DMS 273 (cell line): ENCODE results near the gene AKAP1.

ENCODE experiments used
- DNase-seq: peaks from one replicate; lab custom pipeline; 2025; ENCODE audit not compliant: unreplicated experiment; lab: John Stamatoyannopoulos, UW

AKAP1 gene, protein sequence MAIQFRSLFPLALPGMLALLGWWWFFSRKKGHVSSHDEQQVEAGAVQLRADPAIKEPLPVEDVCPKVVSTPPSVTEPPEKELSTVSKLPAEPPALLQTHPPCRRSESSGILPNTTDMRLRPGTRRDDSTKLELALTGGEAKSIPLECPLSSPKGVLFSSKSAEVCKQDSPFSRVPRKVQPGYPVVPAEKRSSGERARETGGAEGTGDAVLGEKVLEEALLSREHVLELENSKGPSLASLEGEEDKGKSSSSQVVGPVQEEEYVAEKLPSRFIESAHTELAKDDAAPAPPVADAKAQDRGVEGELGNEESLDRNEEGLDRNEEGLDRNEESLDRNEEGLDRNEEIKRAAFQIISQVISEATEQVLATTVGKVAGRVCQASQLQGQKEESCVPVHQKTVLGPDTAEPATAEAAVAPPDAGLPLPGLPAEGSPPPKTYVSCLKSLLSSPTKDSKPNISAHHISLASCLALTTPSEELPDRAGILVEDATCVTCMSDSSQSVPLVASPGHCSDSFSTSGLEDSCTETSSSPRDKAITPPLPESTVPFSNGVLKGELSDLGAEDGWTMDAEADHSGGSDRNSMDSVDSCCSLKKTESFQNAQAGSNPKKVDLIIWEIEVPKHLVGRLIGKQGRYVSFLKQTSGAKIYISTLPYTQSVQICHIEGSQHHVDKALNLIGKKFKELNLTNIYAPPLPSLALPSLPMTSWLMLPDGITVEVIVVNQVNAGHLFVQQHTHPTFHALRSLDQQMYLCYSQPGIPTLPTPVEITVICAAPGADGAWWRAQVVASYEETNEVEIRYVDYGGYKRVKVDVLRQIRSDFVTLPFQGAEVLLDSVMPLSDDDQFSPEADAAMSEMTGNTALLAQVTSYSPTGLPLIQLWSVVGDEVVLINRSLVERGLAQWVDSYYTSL

DNA sequence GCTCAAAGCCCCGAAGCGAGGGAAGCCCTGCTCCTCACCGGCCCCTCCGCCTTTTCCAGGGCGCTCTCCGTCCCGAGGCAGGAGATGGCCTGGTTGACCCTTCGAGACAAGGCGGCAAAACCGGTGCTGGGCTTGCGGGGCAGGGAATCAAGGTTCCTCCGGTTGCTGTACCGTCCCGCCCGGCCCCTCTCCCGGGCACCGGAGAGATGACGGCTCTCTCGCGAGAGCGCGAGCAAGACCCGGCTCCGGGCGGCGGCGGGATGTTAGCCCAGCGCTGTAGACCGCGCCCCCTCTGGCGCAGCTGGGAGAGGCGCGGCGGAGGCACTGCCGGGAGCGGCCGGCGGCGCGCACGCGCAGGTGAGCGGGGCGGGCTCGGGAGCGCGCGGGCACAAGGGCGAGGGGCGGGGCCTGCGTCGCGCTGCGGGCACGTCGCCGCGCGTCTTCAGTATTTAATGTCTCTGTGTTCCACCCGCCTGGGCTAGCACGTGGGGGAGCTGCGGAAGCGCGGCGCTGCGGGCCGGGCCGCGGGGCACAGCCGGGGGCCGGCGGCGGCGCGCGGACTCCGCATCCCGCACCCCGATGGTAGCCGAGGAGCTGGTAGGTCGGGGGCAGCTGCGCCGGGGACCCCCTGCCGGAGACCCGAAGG lies at the start of gene AKAP1:
TSS of gene AKAP1 (plus strand) at position 445 of the 646 bp plus-strand sequence. CDS start 20,219 bp downstream, outside the sequence.
- DNase-seq: peak; percentile 99

DNA sequence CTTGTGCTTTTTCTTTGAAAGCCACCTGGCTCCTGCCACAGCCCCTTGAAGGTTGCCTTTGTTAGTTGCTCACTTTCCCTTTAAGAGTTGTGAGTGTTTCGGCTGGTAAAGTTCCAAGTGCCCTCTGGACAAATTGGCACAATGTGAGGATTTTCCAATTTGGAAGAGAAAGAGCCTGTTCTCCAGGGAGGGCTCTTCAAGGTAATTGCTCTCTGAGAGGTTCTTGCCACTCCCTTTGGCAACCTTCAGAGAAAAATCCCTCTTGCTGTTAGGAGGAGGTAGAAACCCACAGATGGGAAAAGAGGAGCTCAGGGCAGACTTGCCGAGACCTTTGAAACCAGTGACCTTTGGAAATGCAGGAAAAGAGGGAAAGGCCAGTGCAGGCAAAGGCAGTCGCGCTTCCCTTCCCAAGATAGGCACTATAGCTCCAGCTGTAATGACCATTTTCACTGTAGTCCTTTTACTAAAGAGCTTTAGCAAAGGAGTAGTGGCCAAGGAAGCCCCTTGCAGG lies 49.0 kb upstream of the AKAP1 start:
- DNase-seq: peak; percentile 58

DNA sequence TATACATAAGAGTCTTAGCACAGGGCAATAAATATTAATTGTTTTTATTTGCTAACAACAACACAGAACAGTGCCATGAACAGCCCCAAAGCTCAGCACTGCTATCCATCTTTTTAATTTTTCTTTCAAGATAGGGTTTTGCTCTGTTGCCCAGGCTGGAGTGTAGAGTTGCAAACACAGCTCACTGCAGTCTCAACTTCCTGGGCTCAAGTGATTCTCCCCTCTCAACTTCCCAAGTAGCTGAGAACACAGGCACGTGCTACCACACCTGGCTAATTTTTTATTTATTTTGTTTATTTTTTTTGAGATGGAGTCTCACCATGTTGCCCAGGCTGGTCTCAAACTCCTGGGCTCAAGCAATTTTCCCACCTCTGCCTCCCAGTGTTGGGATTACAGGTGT lies 47.6 kb upstream of the AKAP1 start:
- no peak for DNase-seq

DNA sequence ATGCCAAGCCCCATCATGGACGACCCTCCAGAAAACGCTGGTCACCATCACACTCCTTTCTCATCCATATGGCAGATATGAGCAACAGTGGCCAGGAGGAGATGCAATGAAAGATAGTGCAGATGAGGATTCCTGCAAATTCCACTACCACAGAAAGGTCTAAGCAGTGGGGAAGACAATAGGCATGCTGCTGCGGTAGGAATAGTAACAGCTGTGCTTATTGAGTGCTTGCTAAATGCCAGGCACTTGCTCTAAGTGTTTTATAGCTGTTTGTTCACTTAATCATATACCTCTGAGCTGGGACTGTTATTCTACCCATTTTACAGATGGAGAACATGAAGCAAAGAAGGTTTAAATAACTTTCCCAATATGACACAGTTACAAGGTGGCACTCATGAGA lies 46.6 kb upstream of the AKAP1 start:
- DNase-seq: no peak

DNA sequence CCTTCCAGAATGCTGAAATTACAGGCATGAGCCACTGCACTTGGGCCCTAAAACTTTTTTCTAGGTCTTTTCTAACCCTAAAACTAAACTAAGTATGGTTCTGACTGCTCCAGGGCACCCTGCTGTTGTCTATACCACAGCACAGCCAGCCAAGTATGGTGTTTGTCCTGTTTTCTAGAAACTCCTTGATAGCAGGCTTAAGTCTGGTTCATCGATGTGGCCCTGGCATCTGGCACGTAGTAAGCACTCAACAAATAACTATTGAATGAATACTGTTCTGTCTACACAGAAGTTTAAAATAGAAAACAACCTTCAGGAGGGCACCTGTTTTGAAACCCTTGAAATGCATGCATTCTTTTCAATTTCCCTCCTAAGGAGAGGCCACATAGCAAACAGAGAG lies 44.5 kb upstream of the AKAP1 start:
- DNase-seq: no peak

DNA sequence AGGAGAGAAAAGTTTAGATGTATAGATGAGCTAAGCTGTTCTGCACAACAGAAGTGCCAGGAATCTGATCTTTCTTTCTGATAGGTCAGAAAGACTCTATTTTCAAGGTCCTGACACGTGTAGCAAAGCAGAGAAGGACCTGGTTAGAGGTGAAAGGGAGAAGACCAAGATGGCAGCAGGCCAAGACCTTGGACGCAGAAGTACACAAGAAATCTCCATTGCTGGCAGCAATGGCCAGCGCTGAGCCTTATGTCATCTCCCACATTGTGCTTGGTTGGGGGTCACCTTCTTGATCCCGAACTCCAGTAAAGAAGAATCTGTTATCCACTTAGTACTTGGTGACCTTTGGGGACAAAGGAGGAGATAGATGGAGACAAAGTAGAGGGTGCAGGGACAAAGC lies 41.8 kb upstream of the AKAP1 start:
- DNase-seq: no peak

DNA sequence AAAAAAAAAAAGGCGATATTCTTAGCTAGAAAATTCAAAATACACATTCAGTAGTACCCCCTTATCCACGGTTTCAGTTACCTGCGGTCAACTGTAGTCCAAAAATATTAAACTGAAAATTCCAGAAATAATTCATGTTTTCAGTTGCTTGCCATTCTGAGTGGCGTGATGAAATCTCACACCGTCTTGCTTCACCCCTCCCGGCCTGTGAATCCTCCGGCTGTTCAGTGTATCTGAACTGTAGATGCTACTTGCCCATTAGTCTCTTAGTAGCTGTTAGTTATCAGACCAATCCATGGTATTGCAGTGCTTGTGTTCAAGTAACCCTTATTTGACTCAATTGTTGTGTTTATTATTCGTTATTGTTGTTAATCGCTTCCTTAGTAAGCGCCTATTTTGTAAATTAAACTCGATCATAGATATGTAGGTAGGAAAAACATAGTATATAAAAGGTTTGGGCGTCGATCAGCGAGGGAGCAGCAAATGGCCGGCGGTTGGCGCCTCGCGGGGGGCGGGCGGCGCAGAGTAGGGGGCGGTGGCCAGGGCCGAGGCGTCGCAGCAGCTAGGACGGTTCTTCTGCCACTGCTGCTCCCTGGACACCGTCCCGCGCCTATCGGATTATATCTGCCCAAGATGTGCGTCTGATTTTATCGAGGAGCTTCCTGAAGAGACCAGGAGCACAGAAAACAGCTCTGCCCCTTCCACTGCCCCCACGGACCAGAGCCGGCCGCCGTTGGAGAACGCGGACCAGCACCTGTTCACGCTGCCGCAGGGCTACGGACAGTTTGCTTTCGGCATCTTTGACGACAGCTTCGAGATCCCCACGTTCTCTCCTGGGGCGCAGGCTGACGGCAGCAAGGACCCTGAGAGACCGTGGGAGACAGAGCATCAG lies 39.8 kb upstream of the AKAP1 start:
- no peak for DNase-seq

DNA sequence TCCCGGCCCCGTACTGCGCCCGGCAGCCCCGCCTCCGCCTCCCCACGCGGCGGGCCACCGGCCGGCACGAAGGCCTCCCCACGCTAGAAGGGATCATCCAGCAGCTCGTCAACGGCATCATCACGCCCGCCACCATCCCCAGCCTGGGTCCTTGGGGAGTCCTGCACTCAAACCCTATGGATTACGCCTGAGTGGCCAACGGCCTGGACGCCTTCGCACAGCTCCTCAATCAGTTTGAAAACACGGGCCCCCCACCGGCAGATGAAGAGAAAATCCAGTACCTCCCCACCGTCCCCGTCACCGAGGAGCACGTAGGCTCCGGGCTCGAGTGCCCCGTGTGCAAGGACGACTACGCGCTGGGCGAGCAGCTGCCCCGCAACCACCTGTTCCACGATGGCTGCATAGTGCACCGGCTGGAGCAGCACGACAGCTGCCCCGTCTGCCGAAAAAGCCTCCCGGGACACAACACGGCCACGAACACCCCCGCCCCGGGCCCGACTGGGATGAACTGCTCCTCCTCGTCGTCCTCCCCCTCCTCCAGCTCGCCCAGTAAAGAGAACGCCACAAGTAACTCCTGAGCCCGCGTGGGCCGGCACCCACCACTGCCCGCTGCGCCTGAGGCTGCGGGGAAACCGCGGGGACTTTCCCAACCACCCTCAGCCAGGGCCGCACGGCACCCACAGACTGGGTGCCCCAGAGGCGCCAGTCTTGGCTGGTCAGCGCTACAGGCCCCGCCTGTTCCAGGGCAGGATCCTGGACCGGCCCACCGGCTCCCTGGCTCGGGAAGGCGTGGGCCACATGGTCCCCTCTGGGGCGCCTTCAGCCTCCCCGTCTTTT lies 39.0 kb upstream of the AKAP1 start:
- DNase-seq: peak; percentile 41

DNA sequence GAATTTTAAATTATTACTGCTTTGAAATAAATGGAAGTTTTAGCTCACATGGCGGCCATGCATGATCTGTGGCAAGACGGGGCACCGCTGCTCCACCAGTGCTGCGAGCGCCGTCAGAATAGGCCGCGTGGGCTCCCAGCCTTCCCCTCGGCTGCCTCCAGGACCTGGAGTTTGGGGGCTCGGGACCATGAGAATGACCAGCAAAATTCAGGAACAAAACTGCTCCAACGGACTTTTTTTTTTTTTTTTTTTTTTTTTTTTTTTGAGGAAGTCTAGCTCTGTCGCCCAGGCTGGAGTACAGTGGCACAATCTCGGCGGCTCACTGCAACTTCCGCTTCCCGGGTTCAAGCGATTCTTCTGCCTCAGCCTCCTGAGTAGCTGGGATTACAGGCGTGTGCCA lies 38.3 kb upstream of the AKAP1 start:
- no peak for DNase-seq

DNA sequence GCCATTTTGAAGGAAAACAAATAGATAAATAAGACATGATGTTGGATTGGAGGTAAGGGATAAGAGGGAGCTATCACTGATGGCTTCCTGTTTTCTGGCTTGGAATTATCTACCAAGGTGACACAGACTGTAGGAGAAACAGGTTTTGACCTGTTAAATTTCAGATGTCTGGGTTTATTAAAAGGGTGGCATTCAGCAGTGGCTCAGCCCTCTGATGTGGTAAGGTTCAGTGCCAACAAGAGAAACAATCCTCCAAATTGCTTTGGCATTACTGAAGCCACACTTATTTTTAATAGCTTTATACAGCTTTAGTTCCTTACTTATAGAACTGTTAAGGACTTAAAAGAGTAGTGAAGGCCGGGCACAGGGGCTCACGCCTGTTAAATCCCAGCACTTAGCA lies 37.0 kb upstream of the AKAP1 start:
- no peak for DNase-seq

DNA sequence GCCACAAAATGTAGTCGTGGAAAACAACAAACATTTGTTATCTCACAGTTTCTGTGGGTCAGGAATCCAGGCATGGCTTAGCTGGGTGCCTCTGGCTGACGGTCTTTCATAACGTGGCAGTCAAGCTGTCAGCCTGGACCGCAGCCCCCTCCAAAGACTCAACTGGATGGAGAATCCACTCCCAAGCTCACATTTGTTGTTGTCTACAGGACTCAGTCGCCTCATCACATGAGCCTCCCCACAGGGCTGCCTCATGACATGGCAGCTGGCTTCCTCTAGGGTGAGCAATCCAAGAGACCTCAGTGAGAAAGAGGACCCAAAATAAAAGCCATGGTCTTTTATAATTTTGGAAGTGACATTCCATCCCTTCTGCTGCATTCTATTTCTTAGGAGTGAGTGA lies 34.7 kb upstream of the AKAP1 start:
- no peak for DNase-seq

DNA sequence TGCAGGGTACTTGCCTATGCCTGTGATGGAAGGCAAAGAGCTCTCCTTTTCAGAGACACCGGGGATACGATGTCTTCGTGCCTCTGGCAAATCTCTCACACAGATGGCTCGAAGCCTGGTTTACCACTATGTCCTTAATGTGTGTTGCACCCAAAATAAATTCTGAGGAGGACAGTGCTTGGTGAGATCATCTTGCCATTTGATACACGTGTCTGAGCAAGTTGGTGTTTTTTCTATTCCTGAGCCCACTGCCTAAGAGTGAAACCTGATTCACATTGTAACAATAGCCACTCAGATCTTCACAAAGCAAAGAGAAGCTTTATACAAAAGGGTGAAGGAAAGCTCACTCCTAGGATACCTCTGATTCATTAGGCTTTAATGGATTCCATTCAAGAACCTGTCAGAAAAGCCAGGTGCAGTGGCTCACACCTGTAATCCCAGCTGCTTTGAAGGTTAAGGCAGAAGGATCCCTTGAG lies 33.1 kb upstream of the AKAP1 start:
- peak; percentile 28 for DNase-seq

DNA sequence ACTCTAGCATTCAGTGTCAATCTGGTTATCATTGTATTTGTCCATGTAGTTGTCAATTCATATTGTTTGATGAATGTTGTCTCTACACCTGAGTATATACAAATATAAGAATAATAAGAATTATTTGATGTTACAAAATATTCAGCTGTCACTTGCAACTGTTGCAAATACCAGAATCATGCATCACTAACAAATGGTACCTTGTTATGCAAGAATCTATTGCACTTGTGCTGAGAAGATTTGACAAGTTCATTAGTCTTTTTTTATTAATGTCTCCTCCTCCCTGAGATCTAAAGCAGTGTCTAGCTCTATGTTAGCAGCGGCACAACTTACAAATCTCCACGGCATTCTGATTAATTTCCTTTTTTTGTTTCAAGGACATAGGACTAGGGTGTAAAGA lies 22.2 kb upstream of the AKAP1 start:
- DNase-seq: no peak

DNA sequence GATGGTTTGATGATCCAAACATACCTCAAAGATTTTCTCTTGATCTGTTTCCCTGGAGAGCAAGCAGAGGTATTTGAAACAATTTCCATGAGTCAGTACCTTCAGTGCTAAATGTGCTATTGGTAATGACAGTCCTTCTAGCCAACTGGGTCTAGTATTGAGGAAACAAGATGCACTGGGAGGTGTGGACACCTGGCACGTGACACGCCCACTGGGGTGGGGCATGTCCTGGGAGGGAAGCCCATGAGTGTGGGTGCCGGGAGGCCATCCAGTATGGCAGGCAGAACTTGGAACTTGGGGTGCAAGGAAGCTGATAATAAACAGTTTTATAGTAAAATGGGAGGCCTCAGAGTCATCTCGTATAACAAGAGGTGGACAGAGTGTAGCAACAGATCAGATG lies 17.9 kb upstream of the AKAP1 start:
- no peak for DNase-seq

DNA sequence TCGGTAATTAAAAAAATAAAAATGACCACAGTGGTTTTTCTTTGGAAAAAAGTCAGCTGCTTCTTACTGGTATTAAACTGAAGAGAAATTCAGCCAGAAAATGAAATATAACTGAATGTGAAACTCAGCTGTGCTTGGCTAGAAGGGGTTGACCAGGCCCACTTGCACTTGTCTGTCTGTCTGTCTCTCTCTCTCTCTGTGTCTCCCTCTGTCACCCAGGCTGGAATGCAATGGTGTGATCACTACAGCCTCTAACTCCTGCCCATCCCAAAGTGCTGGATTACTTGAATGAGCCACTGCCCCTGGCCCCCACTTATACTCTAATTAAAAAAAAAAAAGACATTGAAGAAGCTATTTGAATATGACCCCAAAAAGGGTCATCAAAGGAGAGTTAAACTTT lies 17.3 kb upstream of the AKAP1 start:
- no peak for DNase-seq

DNA sequence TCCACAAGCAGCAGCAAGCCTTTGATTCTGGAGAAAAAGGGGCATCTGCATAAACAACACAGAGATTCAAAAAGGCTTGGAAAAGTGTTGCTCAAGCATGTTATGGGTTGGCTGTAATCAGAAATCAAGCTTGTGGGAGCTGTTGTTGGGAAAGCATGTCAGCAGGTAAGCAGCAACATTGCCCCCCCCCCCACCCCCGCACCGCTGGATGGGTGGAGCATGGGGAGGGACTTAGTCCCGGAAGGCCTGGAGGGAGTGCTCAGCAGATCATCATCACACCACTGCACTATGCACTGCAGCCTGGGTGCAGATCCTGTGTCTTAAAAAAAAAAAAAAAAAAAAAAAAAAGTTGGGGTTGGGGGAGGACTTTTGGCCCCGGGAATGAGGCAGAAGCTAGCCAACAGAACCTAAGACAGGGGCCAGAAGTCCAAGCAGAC lies 16.8 kb upstream of the AKAP1 start:
- DNase-seq: no peak

DNA sequence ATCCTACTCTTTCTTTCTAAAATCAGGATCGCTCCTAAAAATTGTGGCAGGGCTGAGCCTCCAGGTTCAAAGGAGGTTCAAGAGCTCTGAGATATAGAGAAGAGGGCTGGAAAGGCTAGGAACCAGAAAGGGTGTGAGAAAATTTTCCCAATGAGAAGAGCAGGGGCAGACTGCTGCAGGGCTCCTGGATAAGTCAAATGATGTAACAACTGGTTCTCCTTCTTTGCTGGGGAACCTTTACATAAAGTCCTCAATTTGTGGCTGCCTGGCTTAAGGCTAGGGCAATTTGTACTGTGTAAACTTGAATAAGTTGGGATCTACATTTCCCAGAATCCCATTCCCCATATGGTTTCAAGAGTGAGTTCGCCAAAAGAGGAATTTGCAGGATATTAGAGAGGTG lies 16.3 kb upstream of the AKAP1 start:
- no peak for DNase-seq

DNA sequence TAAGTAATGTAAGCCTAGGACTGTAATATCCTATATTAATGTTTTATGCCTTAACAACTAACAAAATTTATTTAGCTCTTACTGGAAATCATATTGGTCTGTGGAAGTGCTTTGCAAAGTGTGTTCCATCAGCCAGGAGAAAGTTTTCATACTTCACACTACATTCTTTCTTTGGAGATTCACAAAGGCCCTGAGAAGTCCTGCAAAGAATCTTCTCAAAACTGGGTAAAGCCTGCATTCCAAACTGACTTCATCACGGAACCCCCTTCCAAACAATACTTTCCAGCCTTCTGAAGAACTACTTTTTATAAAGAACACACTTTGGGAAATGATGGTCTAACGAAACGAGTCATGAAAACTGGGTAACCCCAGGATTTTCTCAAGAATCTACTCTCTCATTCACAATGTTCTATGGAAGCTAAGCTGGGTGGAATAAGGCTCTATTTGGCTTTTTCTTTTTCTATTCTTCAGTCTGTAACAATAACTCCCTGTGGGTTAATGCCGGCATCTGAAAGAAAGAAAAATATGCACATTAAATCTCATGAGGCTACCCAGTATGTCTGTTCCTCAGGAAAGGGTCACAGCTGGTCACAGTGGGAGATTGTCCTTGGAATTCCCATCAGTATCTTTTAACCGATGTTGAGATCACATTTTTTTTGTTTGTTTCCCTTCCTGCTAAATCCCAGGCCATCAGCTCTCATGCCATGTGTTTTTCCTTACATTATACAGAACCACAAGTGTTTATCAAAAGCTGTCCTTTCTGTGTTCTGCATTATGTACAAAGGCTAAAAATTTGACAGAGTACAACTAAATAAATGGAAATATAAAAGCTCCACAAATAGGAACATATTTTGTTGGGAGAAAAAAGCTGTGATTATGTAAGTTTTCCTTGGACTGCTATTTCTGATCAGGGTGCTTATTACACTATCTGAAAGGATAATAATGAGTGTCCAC lies 12.8 kb upstream of the AKAP1 start:
- DNase-seq: no peak
